Body of pancreas (tissue), 4 donors: ENCODE results near the gene TBX20.
"Not testable (repeated sequence)": the region's sequence is repeated elsewhere in the genome, so short reads cannot be mapped to it uniquely, and the experiment has no call there.

Source experiments
- POLR2A ChIP-seq, 3 donors: fragments of 450-650 bp; IDR thresholded peaks; one replicate each; pipeline ENCODE4 v1.6.1; 2016; ENCODE audit warnings: antibody characterized with exemption in 3 of 3, mild to moderate bottlenecking in 2 of 3
- TF ChIP-seq, protein P1 (sequence below), 7 experiments: fragments of 450-650 bp in 4 of 7; fragments of 200-600 bp in 3 of 7; sonication (generic) in 3 of 7; IDR thresholded peaks; one replicate each; pipeline ENCODE4 v1.5.1; 2016 to 2019; ENCODE audit warnings: antibody characterized with exemption in 7 of 7

DNA sequence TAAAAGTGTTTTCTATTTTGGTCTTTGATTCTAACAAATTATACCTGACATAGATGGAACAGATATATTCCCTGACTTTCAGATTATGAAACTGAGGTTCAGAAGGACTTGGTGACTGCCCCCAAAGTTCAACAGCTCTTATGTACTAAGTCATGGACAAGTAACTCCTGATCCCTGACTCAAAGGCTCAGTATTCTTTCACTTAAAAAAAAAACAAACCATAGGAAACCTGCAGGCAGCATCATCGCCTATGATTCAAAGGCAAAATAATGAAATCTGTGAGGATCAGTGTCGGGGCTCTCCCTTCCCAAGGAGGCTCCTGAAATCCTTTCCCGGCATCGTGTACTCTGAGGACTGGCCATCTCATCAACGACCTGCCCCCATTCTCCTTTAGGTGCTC lies 49.9 kb downstream of the TBX20 start:
- TF ChIP-seq, protein P1, sequence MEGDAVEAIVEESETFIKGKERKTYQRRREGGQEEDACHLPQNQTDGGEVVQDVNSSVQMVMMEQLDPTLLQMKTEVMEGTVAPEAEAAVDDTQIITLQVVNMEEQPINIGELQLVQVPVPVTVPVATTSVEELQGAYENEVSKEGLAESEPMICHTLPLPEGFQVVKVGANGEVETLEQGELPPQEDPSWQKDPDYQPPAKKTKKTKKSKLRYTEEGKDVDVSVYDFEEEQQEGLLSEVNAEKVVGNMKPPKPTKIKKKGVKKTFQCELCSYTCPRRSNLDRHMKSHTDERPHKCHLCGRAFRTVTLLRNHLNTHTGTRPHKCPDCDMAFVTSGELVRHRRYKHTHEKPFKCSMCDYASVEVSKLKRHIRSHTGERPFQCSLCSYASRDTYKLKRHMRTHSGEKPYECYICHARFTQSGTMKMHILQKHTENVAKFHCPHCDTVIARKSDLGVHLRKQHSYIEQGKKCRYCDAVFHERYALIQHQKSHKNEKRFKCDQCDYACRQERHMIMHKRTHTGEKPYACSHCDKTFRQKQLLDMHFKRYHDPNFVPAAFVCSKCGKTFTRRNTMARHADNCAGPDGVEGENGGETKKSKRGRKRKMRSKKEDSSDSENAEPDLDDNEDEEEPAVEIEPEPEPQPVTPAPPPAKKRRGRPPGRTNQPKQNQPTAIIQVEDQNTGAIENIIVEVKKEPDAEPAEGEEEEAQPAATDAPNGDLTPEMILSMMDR (IDR thresholded peaks at IDR 0.05): not testable (repeated sequence)
- not testable (repeated sequence) for TF ChIP-seq POLR2A (IDR thresholded peaks at IDR 0.05)
